Heart left ventricle (tissue), 13 donors: ENCODE data around the gene RNASE12.

ENCODE experiments used
- CTCF ChIP-seq, 12 donors: fragments of 200-600 bp; sonication (generic) in 4 of 12; IDR thresholded peaks; one replicate each; pipeline versions ENCODE4 v1.5.0 to v1.8.0; 2018 to 2022; ENCODE audit warnings: antibody characterized with exemption in 12 of 12, mild to moderate bottlenecking in 5 of 12
- POLR2A ChIP-seq, 2 donors: fragments of 450-650 bp; IDR thresholded peaks; one replicate each; pipeline ENCODE4 v1.6.1; 2017; ENCODE audit warnings: antibody characterized with exemption in 2 of 2, mild to moderate bottlenecking in 2 of 2, moderate library complexity in 2 of 2
- donor health status: ischemic (EF 13 %, LVEDD 7.1; RV severe dilation, severe dysfunction).
- donor health status: DM: no; HTN: yes; CAD: no.
- donor health status: DM: no; HTN: no; CAD: no.
- donor health status: ischemic (EF 25% LVEDD 6.9; RV normal size, moderate dysfunction).
- donor health status: ischemic (EF 25% LVEDD 5.7; RV mildly dilated, moderate dysfunction).
- donor health status: ischemic (EF 35%, LVEDD 5.7; RV mildly dilated, moderate dysfunction).
- donor health status: nonischemic (EF 11% LVEDD 7.7; RV severe dilation, severe dysfunction).
- donor health status: DM: yes; HTN: yes; CAD: no.
- donor health status: PGD.
- donor health status: ischemic (EF 29% LVEDD 5.4; RV normal size, mild dysfunction).
- donor health status: nonischemic (EF 23%, LVEDD 6.1; RV moderate dilation, normal function).

GRCh38 chr14:20559461-20559904 is 31.7 kb downstream of the RNASE12 start:
- TF ChIP-seq CTCF (IDR thresholded peaks at IDR 0.05) (no peak), POLR2A (IDR thresholded peaks at IDR 0.05) (no peak)
